Tibial artery (tissue), 4 donors: ENCODE measurements around the gene CILP2.

Source experiments
- DNase-seq, 2 donors: peaks; one replicate each; pipeline ENCODE4 v3.0.0-alpha.2; 2019
- H3K27ac ChIP-seq, 2 donors: fragments of 200-600 bp; sonication (generic) in 1 of 2; 1 replicate in 1 of 2; 2 replicates in 1 of 2; pipeline ENCODE4 v1.5.1; 2018 to 2019; ENCODE audit warnings: mild to moderate bottlenecking in 1 of 2
- H3K27me3 ChIP-seq, 2 donors: fragments of 200-600 bp; sonication (generic) in 1 of 2; one replicate each; pipeline versions ENCODE4 v1.5.1 to v1.6.0; 2016 to 2019
- H3K36me3 ChIP-seq, 3 donors: fragments of 200-600 bp; sonication (generic) in 2 of 3; one replicate each; pipeline ENCODE4 v1.5.1; 2016 to 2019; ENCODE audit warnings: mild to moderate bottlenecking in 2 of 3
- H3K4me1 ChIP-seq, 4 donors: fragments of 200-600 bp; sonication (generic) in 2 of 4; 1 replicate in 3 of 4; 2 replicates in 1 of 4; pipeline ENCODE4 v1.5.1; 2016 to 2019
- H3K4me3 ChIP-seq, 2 donors: fragments of 200-600 bp; sonication (generic) in 1 of 2; 1 replicate in 1 of 2; 2 replicates in 1 of 2; pipeline ENCODE4 v1.5.1; 2018 to 2019; ENCODE audit warnings: mild to moderate bottlenecking in 2 of 2
- H3K9me3 ChIP-seq, 3 donors: fragments of 200-600 bp; sonication (generic) in 1 of 3; one replicate each; pipeline ENCODE4 v1.5.1; 2016 to 2019
- intact Hi-C: fragments of 100-400 bp; cut with DNase I; formaldehyde crosslinking; loops from one replicate; pipeline ENCODE4 v1.15.0; 2023; ENCODE audit warnings: low total_unique reads
- TF ChIP-seq, protein P1 (sequence below), 2 experiments: fragments of 200-600 bp in 1 of 2; fragments of 450-650 bp in 1 of 2; IDR thresholded peaks; one replicate each; pipeline ENCODE4 v1.5.1; 2017 to 2019; ENCODE audit warnings: antibody characterized with exemption in 2 of 2, mild to moderate bottlenecking in 1 of 2, moderate library complexity in 1 of 2

The CILP2 gene

DNA sequence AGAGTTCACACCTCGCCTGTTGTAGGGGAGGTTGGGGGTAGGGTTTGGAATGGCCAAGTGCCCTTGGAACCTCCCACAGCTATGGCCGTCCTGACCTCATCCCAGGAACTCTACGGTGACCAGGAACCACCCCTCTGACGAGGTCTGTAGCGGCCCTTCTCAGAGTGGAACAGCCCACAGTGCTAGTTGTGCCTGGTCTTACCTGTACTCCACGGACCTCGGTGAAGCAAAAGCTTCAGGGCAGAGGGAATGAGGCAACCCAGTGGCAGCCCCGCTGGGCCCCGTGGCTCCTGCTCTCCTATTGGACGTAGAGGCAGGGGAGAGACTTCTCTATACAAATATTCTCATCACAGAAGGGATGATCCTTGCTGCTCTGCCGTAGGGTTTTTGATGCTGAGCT, 29.8 kb upstream of the CILP2 start:
- H3K27me3 ChIP-seq: no peaks in the 10 kb centered on the region
- no peak overlapping the region for H3K4me3 ChIP-seq
- intact Hi-C loops: no loop called here
- no peaks in the 10 kb centered on the region for H3K4me1 ChIP-seq
- no peaks in the 10 kb centered on the region for H3K9me3 ChIP-seq
- no peak overlapping the region for H3K27ac ChIP-seq
- DNase-seq: no peak
- TF ChIP-seq, protein P1, sequence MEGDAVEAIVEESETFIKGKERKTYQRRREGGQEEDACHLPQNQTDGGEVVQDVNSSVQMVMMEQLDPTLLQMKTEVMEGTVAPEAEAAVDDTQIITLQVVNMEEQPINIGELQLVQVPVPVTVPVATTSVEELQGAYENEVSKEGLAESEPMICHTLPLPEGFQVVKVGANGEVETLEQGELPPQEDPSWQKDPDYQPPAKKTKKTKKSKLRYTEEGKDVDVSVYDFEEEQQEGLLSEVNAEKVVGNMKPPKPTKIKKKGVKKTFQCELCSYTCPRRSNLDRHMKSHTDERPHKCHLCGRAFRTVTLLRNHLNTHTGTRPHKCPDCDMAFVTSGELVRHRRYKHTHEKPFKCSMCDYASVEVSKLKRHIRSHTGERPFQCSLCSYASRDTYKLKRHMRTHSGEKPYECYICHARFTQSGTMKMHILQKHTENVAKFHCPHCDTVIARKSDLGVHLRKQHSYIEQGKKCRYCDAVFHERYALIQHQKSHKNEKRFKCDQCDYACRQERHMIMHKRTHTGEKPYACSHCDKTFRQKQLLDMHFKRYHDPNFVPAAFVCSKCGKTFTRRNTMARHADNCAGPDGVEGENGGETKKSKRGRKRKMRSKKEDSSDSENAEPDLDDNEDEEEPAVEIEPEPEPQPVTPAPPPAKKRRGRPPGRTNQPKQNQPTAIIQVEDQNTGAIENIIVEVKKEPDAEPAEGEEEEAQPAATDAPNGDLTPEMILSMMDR (IDR thresholded peaks at IDR 0.05): no peak
- peaks cover 25 to 40% (median 26%) of the 10 kb centered on the region in 3 donors for H3K36me3 ChIP-seq

DNA sequence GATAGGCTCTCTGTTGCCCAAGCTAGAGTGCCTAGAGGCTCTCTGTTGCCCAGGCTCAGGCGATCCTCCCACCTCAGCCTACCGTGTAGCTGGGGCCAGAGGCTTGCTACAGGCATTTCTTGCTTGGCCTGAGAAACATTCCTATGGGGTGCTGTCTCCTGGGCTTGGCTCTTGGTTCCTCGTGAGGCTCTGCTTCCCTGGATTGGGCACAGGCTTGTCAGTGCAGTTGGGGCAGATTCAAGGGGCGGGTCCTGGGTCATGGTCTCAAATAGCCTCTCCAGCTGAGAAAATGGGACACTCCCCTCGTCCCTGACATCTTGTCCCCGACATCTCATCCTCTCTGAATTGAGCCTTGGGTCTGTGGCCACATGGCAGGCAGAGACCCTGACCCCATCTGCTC, 27.6 kb upstream of the CILP2 start:
- DNase-seq: no peak
- H3K27me3 ChIP-seq: no peaks in the 10 kb centered on the region
- peaks cover 0 to 11% (median 2%) of the 10 kb centered on the region in 4 donors for H3K4me1 ChIP-seq
- intact Hi-C loops: no loop called here
- no peak overlapping the region for H3K4me3 ChIP-seq
- TF ChIP-seq, protein P1 (IDR thresholded peaks at IDR 0.05): no peak
- no peak overlapping the region for H3K27ac ChIP-seq
- H3K36me3 ChIP-seq: peaks cover 14 to 18% (median 16%) of the 10 kb centered on the region in 3 donors
- H3K9me3 ChIP-seq: no peaks in the 10 kb centered on the region

DNA sequence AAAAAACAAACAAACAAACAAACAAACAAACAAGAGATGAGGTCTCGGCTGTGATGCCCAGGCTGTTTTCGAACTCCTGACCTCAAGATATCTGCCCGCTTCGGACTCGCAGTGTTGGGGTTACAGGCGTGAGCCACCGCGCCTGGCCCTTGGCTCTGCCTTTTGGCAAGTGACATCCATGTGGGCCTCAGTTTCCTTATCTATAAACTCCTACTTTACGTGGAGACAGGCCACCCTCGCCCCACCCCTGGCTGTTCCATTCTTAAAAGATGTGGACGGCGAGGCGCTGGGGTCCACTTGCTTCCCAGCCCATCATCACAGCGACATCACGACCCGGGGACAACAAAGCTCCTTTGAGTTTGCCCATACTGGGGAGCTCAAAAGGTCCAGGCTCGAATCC, 24.4 kb upstream of the CILP2 start:
- H3K4me3 ChIP-seq: peak overlapping the region; percentile 19 to 35
- peaks cover 0 to 32% (median 21%) of the 10 kb centered on the region in 4 donors for H3K4me1 ChIP-seq

DNA sequence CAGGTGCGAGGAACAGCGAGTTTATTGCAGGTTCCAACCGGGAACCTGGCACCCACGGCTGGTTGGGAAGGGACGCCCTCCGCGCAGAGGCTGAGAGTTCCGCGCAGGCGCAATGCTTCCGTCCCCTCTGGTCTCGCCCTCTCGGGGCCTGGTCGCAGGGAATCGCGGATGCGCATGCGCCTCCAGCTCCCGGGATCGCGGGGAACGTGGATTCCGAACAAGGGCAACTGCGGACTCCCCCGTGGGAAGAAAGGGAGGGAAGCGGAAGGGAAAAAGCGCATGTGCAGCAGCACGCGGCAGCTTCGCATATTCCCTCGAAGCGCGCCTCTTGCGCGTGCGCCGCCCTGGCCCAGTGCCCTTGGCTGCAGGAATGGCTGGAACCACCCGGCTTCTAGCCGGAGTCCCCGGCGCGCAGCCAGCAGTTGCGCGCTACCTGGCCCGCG, 23.8 kb upstream of the CILP2 start:
- Histone ChIP-seq H3K36me3 (peaks cover 0 to 4% (median 2%) of the 10 kb centered on the region in 3 donors), H3K9me3 (no peaks in the 10 kb centered on the region), H3K4me3 (peak overlapping the region; percentile 19 to 35), H3K27ac (no peak overlapping the region), H3K27me3 (no peaks in the 10 kb centered on the region), H3K4me1 (peaks cover 0 to 32% (median 23%) of the 10 kb centered on the region in 4 donors)
- DNase-seq: peak in 1 of 2 donors; percentile 83
- TF ChIP-seq, protein P1 (IDR thresholded peaks at IDR 0.05): no peak
- intact Hi-C loops: no loop called here

More for the DNA sequence above, 24.4 kb upstream of the CILP2 start:
- Histone ChIP-seq H3K9me3 (no peaks in the 10 kb centered on the region), H3K36me3 (no peaks in the 10 kb centered on the region), H3K27ac (no peak overlapping the region), H3K27me3 (no peaks in the 10 kb centered on the region)
- TF ChIP-seq, protein P1 (IDR thresholded peaks at IDR 0.05): no peak
- intact Hi-C loops: no loop called here
- DNase-seq: no peak

DNA sequence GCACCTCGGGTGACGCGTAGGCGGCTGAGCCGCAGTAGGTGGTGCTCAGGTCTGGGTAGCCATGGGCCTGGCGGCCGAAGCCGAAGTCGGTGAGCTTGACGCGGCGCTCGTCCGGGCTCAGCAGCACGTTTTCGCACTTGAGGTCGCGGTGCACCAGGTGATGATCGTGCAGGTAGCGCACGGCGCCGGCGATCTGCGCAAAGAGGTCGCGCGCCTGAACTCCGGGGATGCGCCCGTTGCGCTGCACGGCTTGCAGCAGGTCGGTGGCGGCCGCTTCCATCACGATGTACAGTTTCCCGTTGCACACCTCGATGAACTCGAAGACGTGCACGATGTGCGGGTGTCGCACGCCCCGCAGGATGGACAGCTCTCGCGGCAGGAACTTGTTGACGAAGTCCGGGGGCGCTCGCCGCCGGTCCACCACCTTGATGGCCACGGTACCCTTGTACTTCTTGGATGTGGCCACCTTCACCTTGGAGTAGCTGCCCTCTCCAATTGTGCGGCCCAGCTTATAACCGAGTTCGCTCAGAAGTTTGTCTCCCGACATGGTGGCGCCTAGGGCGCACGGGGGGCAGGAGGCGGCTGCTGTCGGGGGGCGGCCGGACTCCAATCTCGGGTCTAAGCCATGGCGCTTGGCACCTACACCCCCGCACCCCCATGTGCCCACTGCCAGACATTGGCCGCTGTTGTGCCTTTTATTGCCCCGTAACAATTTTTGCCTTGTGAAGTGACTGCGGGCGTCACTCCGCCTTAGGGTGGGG, 23.0 kb upstream of the CILP2 start, which contains the start of gene TSSK6:
TSSK6 (minus strand) TSS at position 668 of the 761 bp plus-strand sequence; CDS start at position 547, 121 bp downstream.
- H3K36me3 ChIP-seq: peaks cover 0 to 12% (median 5%) of the 10 kb centered on the region in 3 donors
- peak within 1 kb of the TSS; percentile 82 to 90 for H3K27ac ChIP-seq
- intact Hi-C loops: no loop called here
- no peaks in the 10 kb centered on the region for H3K9me3 ChIP-seq
- TF ChIP-seq, protein P1 (IDR thresholded peaks at IDR 0.05): no peak
- H3K27me3 ChIP-seq: no peaks in the 10 kb centered on the region
- DNase-seq: no peak
- H3K4me3 ChIP-seq: peak within 1 kb of the TSS; percentile 65 to 71
- peaks cover 0 to 33% (median 24%) of the 10 kb centered on the region in 4 donors for H3K4me1 ChIP-seq
